ENCODE data around the gene PIK3CB.

DNA sequence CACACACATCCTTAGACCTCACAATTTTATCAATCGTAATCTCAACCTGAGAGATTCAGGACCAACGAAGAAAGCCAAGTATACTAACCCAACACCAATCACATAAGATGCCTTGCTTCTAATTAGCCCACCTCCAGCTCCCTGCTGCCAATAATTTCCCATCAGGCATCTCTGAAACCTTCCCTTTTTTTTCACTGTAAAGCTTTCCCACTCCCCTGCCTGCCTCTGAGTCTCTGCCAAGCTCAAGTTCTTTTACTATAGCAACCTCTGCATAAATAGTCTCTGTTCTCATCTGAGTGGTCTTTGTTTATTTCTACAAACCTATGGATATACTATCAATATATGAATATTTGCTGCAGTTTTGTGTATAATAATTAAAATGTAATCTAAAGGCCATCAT is 86.5 kb downstream of the PIK3CB start:
- TF ChIP-seq, protein P1, sequence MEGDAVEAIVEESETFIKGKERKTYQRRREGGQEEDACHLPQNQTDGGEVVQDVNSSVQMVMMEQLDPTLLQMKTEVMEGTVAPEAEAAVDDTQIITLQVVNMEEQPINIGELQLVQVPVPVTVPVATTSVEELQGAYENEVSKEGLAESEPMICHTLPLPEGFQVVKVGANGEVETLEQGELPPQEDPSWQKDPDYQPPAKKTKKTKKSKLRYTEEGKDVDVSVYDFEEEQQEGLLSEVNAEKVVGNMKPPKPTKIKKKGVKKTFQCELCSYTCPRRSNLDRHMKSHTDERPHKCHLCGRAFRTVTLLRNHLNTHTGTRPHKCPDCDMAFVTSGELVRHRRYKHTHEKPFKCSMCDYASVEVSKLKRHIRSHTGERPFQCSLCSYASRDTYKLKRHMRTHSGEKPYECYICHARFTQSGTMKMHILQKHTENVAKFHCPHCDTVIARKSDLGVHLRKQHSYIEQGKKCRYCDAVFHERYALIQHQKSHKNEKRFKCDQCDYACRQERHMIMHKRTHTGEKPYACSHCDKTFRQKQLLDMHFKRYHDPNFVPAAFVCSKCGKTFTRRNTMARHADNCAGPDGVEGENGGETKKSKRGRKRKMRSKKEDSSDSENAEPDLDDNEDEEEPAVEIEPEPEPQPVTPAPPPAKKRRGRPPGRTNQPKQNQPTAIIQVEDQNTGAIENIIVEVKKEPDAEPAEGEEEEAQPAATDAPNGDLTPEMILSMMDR (IDR thresholded peaks at IDR 0.05; ENCODE audit: low read depth, low read length, missing input control), result no peak
- TF ChIP-seq TAF1 (conservative IDR thresholded peaks at IDR 0.05) (no peak), RXRA (IDR thresholded peaks at IDR 0.05) (no peak), EGR1 (IDR thresholded peaks at IDR 0.05; ENCODE audit: low read depth in 2 of 2) (no peak), SP1 (IDR thresholded peaks at IDR 0.05) (no peak), YY1 (IDR thresholded peaks at IDR 0.05) (no peak), FOXA1 (IDR thresholded peaks at IDR 0.05) (no peak), RAD21 (IDR thresholded peaks at IDR 0.05) (no peak), JUND (IDR thresholded peaks at IDR 0.05) (no peak)
- TF ChIP-seq, protein P2, sequence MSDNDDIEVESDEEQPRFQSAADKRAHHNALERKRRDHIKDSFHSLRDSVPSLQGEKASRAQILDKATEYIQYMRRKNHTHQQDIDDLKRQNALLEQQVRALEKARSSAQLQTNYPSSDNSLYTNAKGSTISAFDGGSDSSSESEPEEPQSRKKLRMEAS (IDR thresholded peaks at IDR 0.05), result no peak
- TF ChIP-seq, protein P3, sequence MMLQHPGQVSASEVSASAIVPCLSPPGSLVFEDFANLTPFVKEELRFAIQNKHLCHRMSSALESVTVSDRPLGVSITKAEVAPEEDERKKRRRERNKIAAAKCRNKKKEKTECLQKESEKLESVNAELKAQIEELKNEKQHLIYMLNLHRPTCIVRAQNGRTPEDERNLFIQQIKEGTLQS (IDR thresholded peaks at IDR 0.05), result no peak
- TF ChIP-seq, protein P4, sequence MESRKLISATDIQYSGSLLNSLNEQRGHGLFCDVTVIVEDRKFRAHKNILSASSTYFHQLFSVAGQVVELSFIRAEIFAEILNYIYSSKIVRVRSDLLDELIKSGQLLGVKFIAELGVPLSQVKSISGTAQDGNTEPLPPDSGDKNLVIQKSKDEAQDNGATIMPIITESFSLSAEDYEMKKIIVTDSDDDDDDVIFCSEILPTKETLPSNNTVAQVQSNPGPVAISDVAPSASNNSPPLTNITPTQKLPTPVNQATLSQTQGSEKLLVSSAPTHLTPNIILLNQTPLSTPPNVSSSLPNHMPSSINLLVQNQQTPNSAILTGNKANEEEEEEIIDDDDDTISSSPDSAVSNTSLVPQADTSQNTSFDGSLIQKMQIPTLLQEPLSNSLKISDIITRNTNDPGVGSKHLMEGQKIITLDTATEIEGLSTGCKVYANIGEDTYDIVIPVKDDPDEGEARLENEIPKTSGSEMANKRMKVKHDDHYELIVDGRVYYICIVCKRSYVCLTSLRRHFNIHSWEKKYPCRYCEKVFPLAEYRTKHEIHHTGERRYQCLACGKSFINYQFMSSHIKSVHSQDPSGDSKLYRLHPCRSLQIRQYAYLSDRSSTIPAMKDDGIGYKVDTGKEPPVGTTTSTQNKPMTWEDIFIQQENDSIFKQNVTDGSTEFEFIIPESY (IDR thresholded peaks at IDR 0.05), result no peak
- TF ChIP-seq, protein P5, sequence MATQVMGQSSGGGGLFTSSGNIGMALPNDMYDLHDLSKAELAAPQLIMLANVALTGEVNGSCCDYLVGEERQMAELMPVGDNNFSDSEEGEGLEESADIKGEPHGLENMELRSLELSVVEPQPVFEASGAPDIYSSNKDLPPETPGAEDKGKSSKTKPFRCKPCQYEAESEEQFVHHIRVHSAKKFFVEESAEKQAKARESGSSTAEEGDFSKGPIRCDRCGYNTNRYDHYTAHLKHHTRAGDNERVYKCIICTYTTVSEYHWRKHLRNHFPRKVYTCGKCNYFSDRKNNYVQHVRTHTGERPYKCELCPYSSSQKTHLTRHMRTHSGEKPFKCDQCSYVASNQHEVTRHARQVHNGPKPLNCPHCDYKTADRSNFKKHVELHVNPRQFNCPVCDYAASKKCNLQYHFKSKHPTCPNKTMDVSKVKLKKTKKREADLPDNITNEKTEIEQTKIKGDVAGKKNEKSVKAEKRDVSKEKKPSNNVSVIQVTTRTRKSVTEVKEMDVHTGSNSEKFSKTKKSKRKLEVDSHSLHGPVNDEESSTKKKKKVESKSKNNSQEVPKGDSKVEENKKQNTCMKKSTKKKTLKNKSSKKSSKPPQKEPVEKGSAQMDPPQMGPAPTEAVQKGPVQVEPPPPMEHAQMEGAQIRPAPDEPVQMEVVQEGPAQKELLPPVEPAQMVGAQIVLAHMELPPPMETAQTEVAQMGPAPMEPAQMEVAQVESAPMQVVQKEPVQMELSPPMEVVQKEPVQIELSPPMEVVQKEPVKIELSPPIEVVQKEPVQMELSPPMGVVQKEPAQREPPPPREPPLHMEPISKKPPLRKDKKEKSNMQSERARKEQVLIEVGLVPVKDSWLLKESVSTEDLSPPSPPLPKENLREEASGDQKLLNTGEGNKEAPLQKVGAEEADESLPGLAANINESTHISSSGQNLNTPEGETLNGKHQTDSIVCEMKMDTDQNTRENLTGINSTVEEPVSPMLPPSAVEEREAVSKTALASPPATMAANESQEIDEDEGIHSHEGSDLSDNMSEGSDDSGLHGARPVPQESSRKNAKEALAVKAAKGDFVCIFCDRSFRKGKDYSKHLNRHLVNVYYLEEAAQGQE (IDR thresholded peaks at IDR 0.05), result no peak

Measured in liver (tissue), 3 donors.